AG09319 (cell line): ENCODE data around the gene MLLT1.

Experiments
- DNase-seq: peaks from one replicate; pipeline ENCODE4 v3.0.0-alpha.2; 2010; ENCODE audit warnings: low read depth; ENCODE audit errors: extremely low read depth
- CTCF ChIP-seq: IDR thresholded peaks from 2 replicates; pipeline ENCODE4 v1.5.1; 2011; ENCODE audit warnings: low read depth, mild to moderate bottlenecking, inconsistent platforms, low read length, moderate library complexity

MLLT1 gene

GRCh38 chr19:6253954-6254733 lies 25.6 kb downstream of the MLLT1 start:
- no peak for DNase-seq
- TF ChIP-seq CTCF = no peak

- no peak for TF ChIP-seq CTCF
- no peak for DNase-seq
These were observed 27.7 kb downstream of the MLLT1 start for GRCh38 chr19:6252066-6252465.

GRCh38 chr19:6250909-6251308 lies 28.9 kb downstream of the MLLT1 start:
- DNase-seq = no peak
- no peak for TF ChIP-seq CTCF

GRCh38 chr19:6250024-6250615 lies 29.7 kb downstream of the MLLT1 start:
- no peak for TF ChIP-seq CTCF

GRCh38 chr19:6249296-6249695 lies 30.5 kb downstream of the MLLT1 start:
- DNase-seq = no peak
- no peak for TF ChIP-seq CTCF

More at GRCh38 chr19:6250024-6250615, 29.7 kb downstream of the MLLT1 start:
- DNase-seq = no peak

GRCh38 chr19:6248844-6249243 lies 30.9 kb downstream of the MLLT1 start:
- no peak for DNase-seq
- TF ChIP-seq CTCF = no peak

- no peak for DNase-seq
- TF ChIP-seq CTCF = no peak
These were observed 31.4 kb downstream of the MLLT1 start for GRCh38 chr19:6248341-6248740.
